CD14-positive monocyte (primary cell): ENCODE measurements around the gene CHPF. TPM values are rescaled to one million over a fixed set of nuclear protein-coding genes. Genes with fewer than 3 reads are reported as not detected.

Source experiments
- DNase-seq, 3 donors: peaks; one replicate each; pipeline ENCODE4 v3.0.0-alpha.2; 2011 to 2022
- H2AFZ ChIP-seq: 2 replicates; pipeline ENCODE4 v1.6.0; 2012; ENCODE audit warnings: mild to moderate bottlenecking, low read depth, low read length, inconsistent platforms; ENCODE audit not compliant: insufficient read depth, poor library complexity, severe bottlenecking
- H3K27ac ChIP-seq, 2 donors: 1 replicate in 1 of 2; 2 replicates in 1 of 2; pipeline ENCODE4 v1.5.1; 2012 to 2013; ENCODE audit warnings: low read length in 2 of 2, control low read depth in 1 of 2, inconsistent platforms in 1 of 2, low read depth in 1 of 2, mild to moderate bottlenecking in 1 of 2
- H3K27me3 ChIP-seq, 2 donors: one replicate each; pipeline versions ENCODE4 v1.6.0 to v1.6.1; 2011 to 2013; ENCODE audit warnings: low read length in 2 of 2; ENCODE audit not compliant: control insufficient read depth in 2 of 2, insufficient read depth in 2 of 2
- H3K36me3 ChIP-seq, 2 donors: replicated peaks in 1 of 2; 1 replicate in 1 of 2; 2 replicates in 1 of 2; pipeline versions ENCODE4 v1.5.1 to v1.6.1; 2012 to 2013; ENCODE audit warnings: low read length in 2 of 2, control low read depth in 1 of 2, inconsistent platforms in 1 of 2, mild to moderate bottlenecking in 1 of 2; ENCODE audit not compliant: insufficient read depth in 2 of 2, control insufficient read depth in 1 of 2
- H3K4me1 ChIP-seq, 2 donors: 1 replicate in 1 of 2; 2 replicates in 1 of 2; pipeline versions ENCODE4 v1.5.1 to v1.6.1; 2012 to 2013; ENCODE audit warnings: low read length in 2 of 2, control low read depth in 1 of 2, inconsistent platforms in 1 of 2, mild to moderate bottlenecking in 1 of 2, moderate library complexity in 1 of 2; ENCODE audit not compliant: insufficient read depth in 2 of 2, control insufficient read depth in 1 of 2
- H3K4me2 ChIP-seq: replicated peaks from 2 replicates; pipeline ENCODE3; 2012; ENCODE audit warnings: low read length, moderate library complexity, mild to moderate bottlenecking; ENCODE audit not compliant: poor library complexity, severe bottlenecking; ENCODE audit errors: extremely low read depth
- H3K4me3 ChIP-seq, 3 experiments: fragments of 200-600 bp in 1 of 3; sonication (generic) in 1 of 3; replicated peaks in 1 of 3; 1 replicate in 2 of 3; 2 replicates in 1 of 3; pipeline ENCODE4 v1.5.1; 2011 to 2013; ENCODE audit warnings: low read length in 3 of 3, mild to moderate bottlenecking in 3 of 3, control low read depth in 2 of 3, low read depth in 2 of 3, inconsistent platforms in 1 of 3, moderate library complexity in 1 of 3
- H3K79me2 ChIP-seq: 2 replicates; pipeline ENCODE4 v1.6.0; 2012; ENCODE audit warnings: mild to moderate bottlenecking, control low read depth, inconsistent platforms, low read length, moderate library complexity; ENCODE audit not compliant: insufficient read depth
- H3K9ac ChIP-seq: 2 replicates; pipeline ENCODE4 v1.6.0; 2017; ENCODE audit warnings: low read length, mild to moderate bottlenecking; ENCODE audit not compliant: insufficient read depth, poor library complexity, severe bottlenecking
- H3K9me3 ChIP-seq, 2 donors: replicated peaks in 1 of 2; 1 replicate in 1 of 2; 2 replicates in 1 of 2; pipeline versions ENCODE4 v1.5.1 to v1.6.1; 2012 to 2013; ENCODE audit warnings: low read length in 2 of 2, control low read depth in 1 of 2; ENCODE audit not compliant: control insufficient read depth in 1 of 2, insufficient read depth in 1 of 2
- H4K20me1 ChIP-seq: 2 replicates; pipeline ENCODE4 v1.6.0; 2012; ENCODE audit warnings: mild to moderate bottlenecking, low read length, control low read depth, moderate library complexity; ENCODE audit not compliant: insufficient read depth
- H3K27ac Mint-ChIP-seq, 7 donors: one replicate each; pipeline ENCODE4 v1.8.0; 2020; ENCODE audit warnings: mild to moderate bottlenecking in 7 of 7, mixed read lengths in 7 of 7, moderate library complexity in 6 of 7, inconsistent platforms in 2 of 7
- H3K27me3 Mint-ChIP-seq, 3 donors: one replicate each; pipeline ENCODE4 v1.8.0; 2021 to 2022; ENCODE audit warnings: low read depth in 3 of 3, mild to moderate bottlenecking in 3 of 3, mixed read lengths in 3 of 3, moderate library complexity in 3 of 3, inconsistent platforms in 1 of 3
- H3K36me3 Mint-ChIP-seq, 2 donors: one replicate each; pipeline ENCODE4 v1.8.0; 2020; ENCODE audit warnings: mixed read lengths in 2 of 2, inconsistent platforms in 1 of 2, mild to moderate bottlenecking in 1 of 2
- H3K4me1 Mint-ChIP-seq: one replicate; pipeline ENCODE4 v1.8.0; 2020; ENCODE audit warnings: mild to moderate bottlenecking, mixed read lengths
- H3K4me3 Mint-ChIP-seq, 2 donors: one replicate each; pipeline ENCODE4 v1.8.0; 2020; ENCODE audit warnings: mild to moderate bottlenecking in 2 of 2, mixed read lengths in 2 of 2, moderate library complexity in 1 of 2
- H3K9me3 Mint-ChIP-seq, 7 donors: one replicate each; pipeline ENCODE4 v1.8.0; 2020 to 2022; ENCODE audit warnings: mixed read lengths in 7 of 7, mild to moderate bottlenecking in 6 of 7, moderate library complexity in 6 of 7, inconsistent platforms in 2 of 7
- CTCF ChIP-seq: fragments of 200-600 bp; IDR thresholded peaks from one replicate; pipeline ENCODE4 v1.8.0; 2022; ENCODE audit warnings: antibody characterized with exemption, mild to moderate bottlenecking
- WGBS: methylation state at CpG from one replicate; pipeline ENCODE4 v1.1.5; 2013; ENCODE audit warnings: missing lambda C conversion rate; ENCODE audit not compliant: insufficient coverage; 5-methylcytosine and 5-hydroxymethylcytosine counted together
- intact Hi-C, 2 donors: fragments of 100-400 bp; cut with micrococcal nuclease; formaldehyde crosslinking; loops; one replicate each; pipeline versions ENCODE4 v1.15.0 to v1.15.1; 2023
- polyA plus RNA-seq, 3 donors: library from polyadenylated mRNA; depleted of rRNA in 1 of 3; unstranded in 2 of 3; stranded (reverse) in 1 of 3; fragments of 300-500 nt in 2 of 3; fragments of >200 nt in 1 of 3; fragmentation: Illumina TruSeq in 2 of 3; gene quantifications; 1 replicate in 2 of 3; 2 replicates in 1 of 3; pipeline ENCODE4 v1.2.3, GENCODE V29; 2012 to 2021

The CHPF gene
- polyA plus RNA-seq, 3 donors: 0.09 to 0.32 (median 0.09) TPM

GRCh38 chr2:219530048-219530963 lies 13.3 kb downstream of the CHPF start:
- no peaks in the 10 kb centered on the region for H3K4me1 ChIP-seq
- H3K27ac ChIP-seq: no peak overlapping the region
- no peak overlapping the region for H3K4me2 ChIP-seq
- no peak overlapping the region for H3K9ac ChIP-seq
- intact Hi-C loops: loop anchor here (1.0 to 5.0 kb wide), 5 partner anchors 33 to 128 kb away; partner anchors contain the start of gene GMPPA (in 1 of the 2)
- H3K79me2 ChIP-seq: no peaks in the 10 kb centered on the region
- peaks cover 51 to 60% (median 58%) of the 10 kb centered on the region in 3 donors for H3K27me3 Mint-ChIP-seq
- WGBS: 23% methylated on average over 13 of the region's 21 CpGs
- no peaks in the 10 kb centered on the region for H3K36me3 Mint-ChIP-seq
- H4K20me1 ChIP-seq: no peaks in the 10 kb centered on the region
- peak; percentile 93 for TF ChIP-seq CTCF
- peak; percentile 70 to 82 (median 78) for DNase-seq
- H3K4me3 Mint-ChIP-seq: peak overlapping the region in 1 of 2 donors; percentile 65
- H3K9me3 ChIP-seq: no peaks in the 10 kb centered on the region
- no peak overlapping the region for H2AFZ ChIP-seq
- peaks cover 15 to 34% of the 10 kb centered on the region in 2 donors for H3K27me3 ChIP-seq
- no peaks in the 10 kb centered on the region for H3K4me1 Mint-ChIP-seq
- H3K36me3 ChIP-seq: no peaks in the 10 kb centered on the region
- peak overlapping the region in 1 of 7 donors; percentile 70 for H3K27ac Mint-ChIP-seq
- H3K9me3 Mint-ChIP-seq: peaks cover 0 to 2% (median 0%) of the 10 kb centered on the region in 7 donors
- no peak overlapping the region for H3K4me3 ChIP-seq

GRCh38 chr2:219527472-219527871 lies 16.1 kb downstream of the CHPF start:
- no peaks in the 10 kb centered on the region for H3K36me3 ChIP-seq
- H3K4me3 Mint-ChIP-seq: no peak overlapping the region
- no peaks in the 10 kb centered on the region for H3K79me2 ChIP-seq
- 80% methylated on average over 1 of the region's 5 CpGs for WGBS
- H3K4me2 ChIP-seq: no peak overlapping the region
- H3K36me3 Mint-ChIP-seq: no peaks in the 10 kb centered on the region
- no peak overlapping the region for H3K9ac ChIP-seq
- H2AFZ ChIP-seq: no peak overlapping the region
- intact Hi-C loops: loop anchor here in 1 of 2 donors (2.0 to 5.0 kb wide), 3 partner anchors 35 to 125 kb away; no protein-coding TSS in a partner anchor
- H3K27me3 Mint-ChIP-seq: peaks cover 67 to 85% (median 80%) of the 10 kb centered on the region in 3 donors
- no peak for DNase-seq
- H3K27me3 ChIP-seq: peaks cover 41 to 62% of the 10 kb centered on the region in 2 donors
- H3K4me1 Mint-ChIP-seq: no peaks in the 10 kb centered on the region
- TF ChIP-seq CTCF: no peak
- H3K4me3 ChIP-seq: no peak overlapping the region
- no peaks in the 10 kb centered on the region for H4K20me1 ChIP-seq
- H3K9me3 ChIP-seq: peaks cover 0 to 14% of the 10 kb centered on the region in 2 donors
- H3K9me3 Mint-ChIP-seq: peaks cover 0 to 4% (median 2%) of the 10 kb centered on the region in 7 donors
- no peak overlapping the region for H3K27ac Mint-ChIP-seq
- H3K27ac ChIP-seq: no peak overlapping the region
- H3K4me1 ChIP-seq: no peaks in the 10 kb centered on the region
